Measurements from ENCODE around the gene ZBTB46.

DNA sequence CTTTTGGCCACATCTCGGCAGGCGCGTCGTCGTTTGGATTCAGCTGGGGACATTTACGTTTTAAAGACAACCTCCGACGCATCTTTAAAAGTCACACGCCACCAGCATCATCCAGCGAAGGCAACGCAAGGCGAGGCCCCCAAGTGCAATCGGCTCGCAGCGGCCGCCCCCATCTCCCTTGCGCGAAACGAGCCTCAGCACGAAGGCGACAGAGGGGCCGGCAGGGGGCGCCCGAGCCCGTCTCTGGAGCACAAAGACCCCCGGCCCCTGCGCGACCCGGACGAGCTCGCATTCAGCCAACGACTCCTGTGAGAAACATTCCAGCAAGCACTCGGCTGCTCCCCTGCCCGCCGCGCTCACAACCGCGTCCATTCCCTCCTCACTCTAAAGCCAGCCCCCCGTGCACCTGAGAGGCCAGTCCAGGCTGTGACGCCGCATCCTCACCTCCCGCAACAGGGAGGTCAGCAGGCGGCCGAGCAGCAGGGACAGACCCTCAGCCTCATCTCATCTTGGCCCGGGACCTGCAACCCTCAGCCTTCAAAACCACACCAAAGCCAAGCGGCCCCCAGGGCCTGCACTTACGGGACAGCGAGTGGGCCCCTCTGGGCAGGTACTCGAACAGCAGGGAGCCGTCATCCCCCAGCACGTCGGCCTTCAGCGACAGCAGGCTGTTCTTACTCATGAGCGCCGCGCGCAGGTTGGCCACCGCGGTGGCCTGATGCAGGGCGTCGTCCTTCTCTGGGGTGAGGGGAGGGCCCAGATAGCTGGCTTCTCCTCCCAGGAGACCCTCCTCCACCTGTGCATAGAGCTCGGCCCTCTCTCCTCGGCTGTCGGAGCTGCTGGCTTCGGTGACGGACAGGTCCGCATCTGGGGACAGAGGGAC, 55.7 kb downstream of the ZBTB46 start:
- TF ChIP-seq RXRA (IDR thresholded peaks at IDR 0.05) = no peak
- TF ChIP-seq, protein P1, sequence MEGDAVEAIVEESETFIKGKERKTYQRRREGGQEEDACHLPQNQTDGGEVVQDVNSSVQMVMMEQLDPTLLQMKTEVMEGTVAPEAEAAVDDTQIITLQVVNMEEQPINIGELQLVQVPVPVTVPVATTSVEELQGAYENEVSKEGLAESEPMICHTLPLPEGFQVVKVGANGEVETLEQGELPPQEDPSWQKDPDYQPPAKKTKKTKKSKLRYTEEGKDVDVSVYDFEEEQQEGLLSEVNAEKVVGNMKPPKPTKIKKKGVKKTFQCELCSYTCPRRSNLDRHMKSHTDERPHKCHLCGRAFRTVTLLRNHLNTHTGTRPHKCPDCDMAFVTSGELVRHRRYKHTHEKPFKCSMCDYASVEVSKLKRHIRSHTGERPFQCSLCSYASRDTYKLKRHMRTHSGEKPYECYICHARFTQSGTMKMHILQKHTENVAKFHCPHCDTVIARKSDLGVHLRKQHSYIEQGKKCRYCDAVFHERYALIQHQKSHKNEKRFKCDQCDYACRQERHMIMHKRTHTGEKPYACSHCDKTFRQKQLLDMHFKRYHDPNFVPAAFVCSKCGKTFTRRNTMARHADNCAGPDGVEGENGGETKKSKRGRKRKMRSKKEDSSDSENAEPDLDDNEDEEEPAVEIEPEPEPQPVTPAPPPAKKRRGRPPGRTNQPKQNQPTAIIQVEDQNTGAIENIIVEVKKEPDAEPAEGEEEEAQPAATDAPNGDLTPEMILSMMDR (IDR thresholded peaks at IDR 0.05; ENCODE audit: low read depth, low read length, missing input control) = no peak
